HCEC 1CT (cell line): Measurements from ENCODE around the gene TNNT3.

Experiments
- DNase-seq: peaks from one replicate; pipeline ENCODE4 v3.0.0-alpha.2; 2017

TNNT3 gene

GRCh38 chr11:1964348-1964747, 44.8 kb downstream of the TNNT3 start:
- DNase-seq: no peak

DNA sequence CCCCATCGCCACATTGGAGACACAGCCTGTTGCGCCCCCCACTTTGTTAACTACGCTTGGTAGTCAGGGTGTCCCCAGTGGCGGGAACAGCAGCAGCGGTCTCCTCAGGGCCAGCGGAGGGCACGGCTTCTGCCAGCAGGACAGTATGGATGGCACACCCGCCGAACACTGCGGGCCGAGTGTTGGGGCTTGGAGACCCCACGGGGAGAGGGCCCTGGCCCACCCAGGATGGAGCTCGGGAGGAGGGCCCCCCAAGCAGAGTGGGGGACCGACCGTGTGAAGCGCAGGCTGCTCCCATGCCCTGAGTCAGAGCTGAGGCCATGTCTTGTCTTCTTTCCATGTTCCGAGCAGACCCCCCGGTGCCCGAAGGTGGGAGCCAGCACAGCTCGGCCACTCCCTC, 45.5 kb downstream of the TNNT3 start:
- no peak for DNase-seq

GRCh38 chr11:1966531-1966930, 47.0 kb downstream of the TNNT3 start:
- DNase-seq: no peak

GRCh38 chr11:1967641-1968225, 48.2 kb downstream of the TNNT3 start:
- DNase-seq: no peak

DNA sequence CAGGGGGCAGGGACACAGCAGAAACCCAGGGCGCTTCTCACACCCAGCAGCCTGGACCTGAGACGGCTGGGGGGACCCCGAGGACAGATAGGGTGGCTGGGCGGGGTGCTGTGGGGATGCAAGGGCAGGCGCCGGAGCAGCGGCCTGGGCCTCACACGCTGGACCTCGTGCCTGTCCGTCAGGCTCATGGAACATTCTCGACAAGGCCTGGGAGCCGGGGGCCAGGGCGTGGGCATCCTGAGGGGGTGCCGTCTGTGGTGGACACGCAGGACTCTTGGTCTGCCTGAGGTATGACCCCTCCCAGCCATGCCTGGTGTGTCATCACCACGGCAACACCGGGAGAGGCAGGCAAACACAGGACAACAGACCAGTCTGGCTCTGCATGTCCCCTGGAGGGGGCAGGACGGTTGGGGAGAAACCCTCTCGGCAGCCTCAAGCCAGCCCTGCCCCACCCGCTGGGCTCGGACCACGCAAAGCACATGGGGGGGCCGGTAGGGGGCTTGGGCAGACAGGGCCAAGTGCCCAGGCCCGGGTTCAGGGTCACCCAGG, 49.0 kb downstream of the TNNT3 start:
- DNase-seq: no peak

DNA sequence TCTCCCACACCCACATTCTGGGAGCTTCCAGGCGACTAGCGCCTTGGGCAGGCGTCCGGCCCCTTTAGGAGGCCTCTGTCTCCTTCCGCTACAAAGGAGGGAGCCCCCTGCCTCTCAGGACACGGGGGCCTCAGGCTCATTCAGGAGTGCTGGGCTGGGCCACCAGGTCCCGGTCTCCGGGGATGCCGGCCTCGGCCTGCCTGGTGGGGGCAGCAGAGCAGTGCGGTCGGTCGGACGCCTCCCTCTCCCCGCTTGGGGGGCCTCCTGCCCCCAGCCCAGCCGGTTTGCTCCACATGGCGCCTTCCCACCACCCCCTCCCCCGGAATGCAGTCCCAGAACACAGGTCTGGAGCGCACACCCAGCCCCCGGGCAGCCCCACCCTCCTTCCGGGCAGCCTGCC, 49.5 kb downstream of the TNNT3 start:
- DNase-seq: no peak

GRCh38 chr11:1969776-1970175, 50.3 kb downstream of the TNNT3 start:
- no peak for DNase-seq

DNA sequence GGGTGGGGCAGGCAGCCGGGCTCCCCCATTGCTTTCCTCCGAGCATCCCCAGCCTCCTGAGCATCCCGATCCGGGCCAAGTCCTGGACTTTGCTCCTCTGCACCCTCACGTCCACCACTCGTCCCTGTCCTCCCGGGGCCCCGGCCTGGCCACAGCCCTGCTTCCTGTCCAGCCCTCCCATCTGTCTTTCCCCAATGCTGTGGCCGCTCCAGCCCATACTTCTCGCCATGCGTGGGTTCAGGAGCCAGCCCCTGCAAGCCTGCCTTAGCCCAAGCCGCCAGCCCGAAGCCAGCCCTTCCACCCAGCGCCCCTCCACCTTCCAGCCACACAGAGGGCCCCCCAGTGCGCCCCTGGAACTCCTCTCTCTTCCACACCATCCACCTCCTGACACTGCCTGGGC, 51.5 kb downstream of the TNNT3 start:
- no peak for DNase-seq

DNA sequence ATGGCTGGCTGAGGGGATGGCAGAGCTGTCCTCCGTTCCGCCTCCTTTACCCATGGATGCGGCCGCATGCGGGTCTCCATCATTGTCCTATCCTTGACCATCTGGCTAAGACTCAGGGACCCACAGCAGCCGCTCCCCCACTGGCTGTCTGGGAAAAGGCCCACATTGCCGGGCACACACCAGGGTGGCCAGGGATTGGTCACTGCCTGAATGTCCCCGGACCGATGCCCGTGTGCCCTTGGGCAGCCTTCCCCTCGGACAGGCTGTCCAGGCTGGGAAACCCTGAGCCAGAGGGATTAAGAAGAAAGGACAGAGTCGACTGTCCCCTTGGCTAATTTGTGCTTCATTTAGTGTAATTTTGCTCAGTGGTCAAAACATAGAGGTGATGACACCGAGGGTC, 55.7 kb downstream of the TNNT3 start:
- DNase-seq: no peak

DNA sequence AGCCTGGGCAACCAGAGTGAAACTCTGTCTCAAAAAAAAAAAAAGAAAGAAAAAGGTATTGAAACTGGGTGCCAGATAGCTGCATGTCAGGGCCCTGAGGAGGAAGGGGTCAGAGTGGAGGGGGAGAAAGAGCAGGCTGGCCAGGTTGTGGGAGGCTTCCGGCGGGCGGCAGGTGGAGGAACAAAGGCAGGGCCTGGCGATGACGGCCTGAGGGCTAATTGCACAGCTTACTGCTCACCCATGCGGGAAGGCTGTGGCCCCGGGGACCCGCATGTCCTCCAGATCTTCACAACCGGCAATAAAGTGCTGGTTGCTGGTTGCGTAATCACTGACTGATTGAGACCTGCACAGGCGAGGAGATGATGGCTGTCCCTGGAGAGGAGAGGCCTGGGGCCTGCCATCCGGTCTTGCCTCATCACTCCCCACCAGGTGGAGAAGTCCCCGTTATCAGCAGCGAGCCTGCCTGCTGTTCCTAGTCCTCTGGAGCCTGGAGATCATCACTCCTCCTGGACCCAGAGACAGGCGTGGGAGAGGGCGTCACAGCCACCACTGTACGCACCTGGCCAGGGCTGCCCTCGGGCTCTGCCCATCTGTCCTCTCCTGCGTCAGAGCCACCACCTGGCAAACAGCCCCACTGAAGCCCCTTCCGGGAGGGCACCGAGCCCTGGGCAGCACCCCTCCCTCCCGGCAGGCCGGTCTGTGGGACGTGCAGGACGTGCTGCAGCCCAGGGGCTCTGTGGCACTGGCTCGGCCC, 59.4 kb downstream of the TNNT3 start:
- no peak for DNase-seq

GRCh38 chr11:1979607-1980006, 60.1 kb downstream of the TNNT3 start:
- DNase-seq: no peak

- no peak for DNase-seq
These were observed 63.5 kb downstream of the TNNT3 start for GRCh38 chr11:1982873-1983600.

- DNase-seq: no peak
These were observed 64.1 kb downstream of the TNNT3 start for GRCh38 chr11:1983601-1983961.

DNA sequence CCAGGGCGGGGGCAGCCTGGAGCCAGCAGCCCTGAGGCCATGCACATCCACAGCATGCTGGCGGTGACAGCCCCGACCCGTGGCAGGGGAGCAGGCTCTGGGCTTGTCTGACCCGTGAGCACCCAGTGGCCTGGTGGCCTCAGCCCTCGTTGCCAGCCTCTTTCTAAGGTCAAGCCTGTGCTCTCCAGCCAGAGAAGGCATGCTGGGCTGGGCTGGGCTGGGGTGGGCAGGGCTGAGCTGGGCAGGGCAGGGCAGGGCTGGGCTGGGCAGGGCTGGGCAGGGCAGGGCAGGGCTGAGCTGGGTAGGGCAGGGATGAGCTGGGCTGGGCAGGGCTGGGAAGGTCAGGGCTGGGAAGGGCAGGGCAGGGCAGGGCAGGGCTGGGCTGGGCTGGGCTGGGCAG, 67.5 kb downstream of the TNNT3 start:
- DNase-seq: no peak

GRCh38 chr11:1988174-1988573, 68.7 kb downstream of the TNNT3 start:
- no peak for DNase-seq
